Mesothelial cell of epicardium (in vitro differentiated cells): ENCODE results near the gene CCDC171. TPM values are rescaled to one million over a fixed set of nuclear protein-coding genes. Genes with fewer than 3 reads are reported as not detected.

Source experiments
- DNase-seq, 2 experiments: peaks; one replicate each; pipeline ENCODE4 v3.0.0; 2021; ENCODE audit warnings: low spot score in 2 of 2; ENCODE audit not compliant: unreplicated experiment in 2 of 2
- H3K27ac Mint-ChIP-seq: 2 replicates; pipeline ENCODE4 v1.8.0; 2021; ENCODE audit warnings: mixed read lengths
- H3K27me3 Mint-ChIP-seq: 2 replicates; pipeline ENCODE4 v1.8.0; 2021; ENCODE audit warnings: low read depth, mixed read lengths
- H3K36me3 Mint-ChIP-seq: 2 replicates; pipeline ENCODE4 v1.8.0; 2021; ENCODE audit warnings: mixed read lengths
- H3K4me1 Mint-ChIP-seq: 2 replicates; pipeline ENCODE4 v1.8.0; 2021; ENCODE audit warnings: mixed read lengths
- H3K4me3 Mint-ChIP-seq: 2 replicates; pipeline ENCODE4 v1.8.0; 2021; ENCODE audit warnings: mild to moderate bottlenecking, moderate library complexity, mixed read lengths
- H3K9me3 Mint-ChIP-seq: 2 replicates; pipeline ENCODE4 v1.8.0; 2021; ENCODE audit warnings: mixed read lengths
- total RNA-seq: library from RNA; stranded (reverse); gene quantifications from 3 replicates; pipeline ENCODE4 v1.2.1, GENCODE V29; 2021
- TF ChIP-seq, protein P1 (sequence below): fragments of 200-600 bp; sonication (generic); IDR thresholded peaks from one replicate; pipeline ENCODE4 v1.5.0; 2021; ENCODE audit warnings: antibody characterized with exemption; ENCODE audit not compliant: unreplicated experiment

The CCDC171 gene
- total RNA-seq, 1 donor from 2014 or later: 9.8 TPM

DNA sequence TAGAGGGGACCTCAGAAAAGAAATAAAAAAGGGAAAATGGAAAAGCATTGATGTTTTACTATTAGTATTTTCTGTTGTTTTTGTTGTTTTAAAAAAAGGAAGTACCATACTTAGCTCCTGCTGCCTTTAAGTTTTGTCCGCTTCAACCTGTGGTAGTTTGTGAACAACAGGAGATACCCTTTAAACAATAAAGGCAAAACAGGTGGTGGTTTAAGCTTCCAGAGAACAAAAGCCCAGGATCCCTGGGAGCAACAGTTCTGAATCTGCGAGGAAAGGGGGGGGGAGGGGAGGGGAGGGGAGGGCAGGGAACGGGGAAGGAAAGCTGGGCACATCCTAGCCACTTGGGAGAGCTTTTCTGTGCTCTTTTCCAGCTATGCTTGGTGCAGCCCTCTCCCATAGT lies 40.0 kb upstream of the CCDC171 start:
- H3K9me3 Mint-ChIP-seq: no peaks in the 10 kb centered on the region
- H3K27me3 Mint-ChIP-seq: no peaks in the 10 kb centered on the region
- no peaks in the 10 kb centered on the region for H3K36me3 Mint-ChIP-seq
- TF ChIP-seq, protein P1, sequence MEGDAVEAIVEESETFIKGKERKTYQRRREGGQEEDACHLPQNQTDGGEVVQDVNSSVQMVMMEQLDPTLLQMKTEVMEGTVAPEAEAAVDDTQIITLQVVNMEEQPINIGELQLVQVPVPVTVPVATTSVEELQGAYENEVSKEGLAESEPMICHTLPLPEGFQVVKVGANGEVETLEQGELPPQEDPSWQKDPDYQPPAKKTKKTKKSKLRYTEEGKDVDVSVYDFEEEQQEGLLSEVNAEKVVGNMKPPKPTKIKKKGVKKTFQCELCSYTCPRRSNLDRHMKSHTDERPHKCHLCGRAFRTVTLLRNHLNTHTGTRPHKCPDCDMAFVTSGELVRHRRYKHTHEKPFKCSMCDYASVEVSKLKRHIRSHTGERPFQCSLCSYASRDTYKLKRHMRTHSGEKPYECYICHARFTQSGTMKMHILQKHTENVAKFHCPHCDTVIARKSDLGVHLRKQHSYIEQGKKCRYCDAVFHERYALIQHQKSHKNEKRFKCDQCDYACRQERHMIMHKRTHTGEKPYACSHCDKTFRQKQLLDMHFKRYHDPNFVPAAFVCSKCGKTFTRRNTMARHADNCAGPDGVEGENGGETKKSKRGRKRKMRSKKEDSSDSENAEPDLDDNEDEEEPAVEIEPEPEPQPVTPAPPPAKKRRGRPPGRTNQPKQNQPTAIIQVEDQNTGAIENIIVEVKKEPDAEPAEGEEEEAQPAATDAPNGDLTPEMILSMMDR: no peak
- H3K4me3 Mint-ChIP-seq: no peak overlapping the region
- no peak overlapping the region for H3K27ac Mint-ChIP-seq
- peaks cover 29% of the 10 kb centered on the region for H3K4me1 Mint-ChIP-seq
- DNase-seq: no peak

- Mint-ChIP-seq H3K4me1 (peaks cover 25% of the 10 kb centered on the region), H3K36me3 (no peaks in the 10 kb centered on the region), H3K27me3 (no peaks in the 10 kb centered on the region), H3K4me3 (no peak overlapping the region), H3K27ac (no peak overlapping the region), H3K9me3 (no peaks in the 10 kb centered on the region)
- no peak for DNase-seq
- TF ChIP-seq, protein P1: no peak
These were observed 39.5 kb upstream of the CCDC171 start for GRCh38 chr9:15513335-15513734.

- TF ChIP-seq, protein P1: no peak
- no peaks in the 10 kb centered on the region for H3K4me1 Mint-ChIP-seq
- H3K36me3 Mint-ChIP-seq: no peaks in the 10 kb centered on the region
- no peak overlapping the region for H3K4me3 Mint-ChIP-seq
- H3K27ac Mint-ChIP-seq: no peak overlapping the region
- no peaks in the 10 kb centered on the region for H3K9me3 Mint-ChIP-seq
- peaks cover 2% of the 10 kb centered on the region for H3K27me3 Mint-ChIP-seq
- no peak for DNase-seq
These were observed 33.0 kb upstream of the CCDC171 start for GRCh38 chr9:15519831-15520230.

- Mint-ChIP-seq H3K9me3 (no peaks in the 10 kb centered on the region), H3K4me1 (peaks cover 3% of the 10 kb centered on the region), H3K27me3 (peaks cover 2% of the 10 kb centered on the region), H3K4me3 (no peak overlapping the region), H3K27ac (no peak overlapping the region), H3K36me3 (no peaks in the 10 kb centered on the region)
- TF ChIP-seq, protein P1: no peak
- no peak for DNase-seq
These were observed 31.6 kb upstream of the CCDC171 start for GRCh38 chr9:15521254-15521653.

DNA sequence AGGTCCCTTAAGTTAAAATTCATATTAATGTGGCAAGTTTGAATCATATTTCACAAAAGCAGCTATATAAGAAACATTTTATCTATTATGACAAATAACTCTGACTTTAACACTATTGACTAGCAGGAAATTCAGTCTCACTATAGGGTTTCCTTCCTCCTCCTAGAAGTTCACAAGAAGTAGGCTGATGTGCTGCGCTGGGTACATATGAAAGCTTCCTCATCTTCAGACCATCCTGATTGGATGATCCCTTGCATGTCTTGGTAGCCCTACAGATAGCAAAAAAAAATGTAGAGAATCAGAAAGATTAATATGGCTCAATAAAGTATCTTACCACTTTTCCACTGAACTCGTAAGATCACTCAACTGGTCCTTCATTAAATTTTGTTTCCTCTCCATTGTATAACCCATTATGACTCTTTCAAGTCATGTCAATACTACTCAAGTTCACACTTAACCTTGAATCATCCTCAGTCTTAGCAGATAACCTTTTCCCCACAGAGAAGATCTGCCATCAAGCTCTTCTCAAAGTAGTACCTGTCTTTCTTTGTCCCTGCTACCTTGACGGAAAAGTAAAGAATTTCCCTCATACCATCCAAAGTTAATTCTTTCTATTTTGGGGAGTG lies 30.6 kb upstream of the CCDC171 start:
- Mint-ChIP-seq H3K27ac (no peak overlapping the region), H3K9me3 (no peaks in the 10 kb centered on the region), H3K4me3 (no peak overlapping the region), H3K4me1 (peaks cover 3% of the 10 kb centered on the region), H3K36me3 (no peaks in the 10 kb centered on the region), H3K27me3 (peaks cover 2% of the 10 kb centered on the region)
- no peak for DNase-seq
- TF ChIP-seq, protein P1: no peak
